GM15510 (cell line): Measurements from ENCODE around the gene POMZP3.

Experiments
- POLR2A ChIP-seq: IDR thresholded peaks from 3 replicates; pipeline ENCODE4 v1.6.1; 2011; ENCODE audit warnings: borderline replicate concordance; ENCODE audit not compliant: insufficient read length; ENCODE audit errors: extremely low read depth

POMZP3 gene

GRCh38 chr7:76626989-76627642 lies at the start of gene POMZP3:
TSS of gene POMZP3 (minus strand) at chr7:76627279. CDS start at chr7:76626064, 1,215 bp downstream.
- TF ChIP-seq POLR2A, result peak; percentile 40
